Ishikawa (cell line): ENCODE measurements around the gene SELPLG.

Experiments used
- CEBPB ChIP-seq: IDR thresholded peaks from 2 replicates; pipeline ENCODE4 v1.6.1; 2012
- EP300 ChIP-seq: IDR thresholded peaks from 2 replicates; pipeline ENCODE4 v1.6.1; 2012; ENCODE audit warnings: borderline replicate concordance
- FOXM1 ChIP-seq: IDR thresholded peaks from 2 replicates; pipeline ENCODE4 v1.6.1; 2012; ENCODE audit warnings: low read depth, borderline replicate concordance
- RAD21 ChIP-seq: IDR thresholded peaks from 2 replicates; pipeline ENCODE4 v1.6.1; 2012; ENCODE audit warnings: low read depth
- TAF1 ChIP-seq: IDR thresholded peaks from 2 replicates; pipeline ENCODE4 v1.6.1; 2012; ENCODE audit warnings: low read depth, mild to moderate bottlenecking
- TCF12 ChIP-seq: IDR thresholded peaks from 2 replicates; pipeline ENCODE4 v1.6.1; 2012; ENCODE audit warnings: low read depth
- TEAD4 ChIP-seq: IDR thresholded peaks from 2 replicates; pipeline ENCODE4 v1.6.1; 2012
- YY1 ChIP-seq: IDR thresholded peaks from 2 replicates; pipeline ENCODE4 v1.6.1; 2012; ENCODE audit warnings: low read depth
- ZBTB7A ChIP-seq: IDR thresholded peaks from 2 replicates; pipeline ENCODE4 v1.6.1; 2012; ENCODE audit warnings: low read depth
- TF ChIP-seq, protein P1 (sequence below): IDR thresholded peaks from 2 replicates; pipeline ENCODE4 v1.6.1; 2012
- TF ChIP-seq, protein P2 (sequence below): IDR thresholded peaks from 2 replicates; pipeline ENCODE4 v1.6.1; 2012; ENCODE audit warnings: low read depth, mild to moderate bottlenecking

DNA sequence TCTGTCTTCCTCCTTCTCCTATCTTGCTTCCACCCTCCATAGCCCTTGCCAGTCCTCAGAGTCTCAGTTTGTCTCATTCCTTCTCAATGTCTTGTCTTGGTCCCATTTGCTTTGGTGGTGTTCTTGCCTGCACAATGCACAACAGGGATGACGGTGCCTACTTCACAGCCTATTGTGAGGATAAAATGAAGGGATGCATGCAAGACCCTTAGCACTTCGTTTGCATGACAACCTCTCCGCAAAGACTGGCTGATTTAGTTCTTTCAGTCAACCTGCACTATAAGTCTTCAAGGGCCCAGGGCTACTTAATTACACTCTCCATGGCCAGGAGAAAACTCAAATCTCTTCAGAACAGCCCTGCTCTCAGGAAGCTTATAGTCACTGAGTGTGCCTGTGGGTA lies 8.5 kb downstream of the SELPLG start:
- no peak for TF ChIP-seq EP300
- TF ChIP-seq TCF12 = no peak
- TF ChIP-seq ZBTB7A = no peak
- TF ChIP-seq, protein P1, sequence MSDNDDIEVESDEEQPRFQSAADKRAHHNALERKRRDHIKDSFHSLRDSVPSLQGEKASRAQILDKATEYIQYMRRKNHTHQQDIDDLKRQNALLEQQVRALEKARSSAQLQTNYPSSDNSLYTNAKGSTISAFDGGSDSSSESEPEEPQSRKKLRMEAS = no peak
- no peak for TF ChIP-seq FOXM1
- TF ChIP-seq, protein P2, sequence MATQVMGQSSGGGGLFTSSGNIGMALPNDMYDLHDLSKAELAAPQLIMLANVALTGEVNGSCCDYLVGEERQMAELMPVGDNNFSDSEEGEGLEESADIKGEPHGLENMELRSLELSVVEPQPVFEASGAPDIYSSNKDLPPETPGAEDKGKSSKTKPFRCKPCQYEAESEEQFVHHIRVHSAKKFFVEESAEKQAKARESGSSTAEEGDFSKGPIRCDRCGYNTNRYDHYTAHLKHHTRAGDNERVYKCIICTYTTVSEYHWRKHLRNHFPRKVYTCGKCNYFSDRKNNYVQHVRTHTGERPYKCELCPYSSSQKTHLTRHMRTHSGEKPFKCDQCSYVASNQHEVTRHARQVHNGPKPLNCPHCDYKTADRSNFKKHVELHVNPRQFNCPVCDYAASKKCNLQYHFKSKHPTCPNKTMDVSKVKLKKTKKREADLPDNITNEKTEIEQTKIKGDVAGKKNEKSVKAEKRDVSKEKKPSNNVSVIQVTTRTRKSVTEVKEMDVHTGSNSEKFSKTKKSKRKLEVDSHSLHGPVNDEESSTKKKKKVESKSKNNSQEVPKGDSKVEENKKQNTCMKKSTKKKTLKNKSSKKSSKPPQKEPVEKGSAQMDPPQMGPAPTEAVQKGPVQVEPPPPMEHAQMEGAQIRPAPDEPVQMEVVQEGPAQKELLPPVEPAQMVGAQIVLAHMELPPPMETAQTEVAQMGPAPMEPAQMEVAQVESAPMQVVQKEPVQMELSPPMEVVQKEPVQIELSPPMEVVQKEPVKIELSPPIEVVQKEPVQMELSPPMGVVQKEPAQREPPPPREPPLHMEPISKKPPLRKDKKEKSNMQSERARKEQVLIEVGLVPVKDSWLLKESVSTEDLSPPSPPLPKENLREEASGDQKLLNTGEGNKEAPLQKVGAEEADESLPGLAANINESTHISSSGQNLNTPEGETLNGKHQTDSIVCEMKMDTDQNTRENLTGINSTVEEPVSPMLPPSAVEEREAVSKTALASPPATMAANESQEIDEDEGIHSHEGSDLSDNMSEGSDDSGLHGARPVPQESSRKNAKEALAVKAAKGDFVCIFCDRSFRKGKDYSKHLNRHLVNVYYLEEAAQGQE = no peak
- TF ChIP-seq CEBPB = no peak
- no peak for TF ChIP-seq TAF1
- no peak for TF ChIP-seq TEAD4
- TF ChIP-seq YY1 = no peak
- no peak for TF ChIP-seq RAD21
